GM18858 (cell line): Measurements from ENCODE around the gene PSD2.

Source experiments
- ATAC-seq: cut with Tn5 transposase; IDR thresholded peaks from one replicate; pipeline ENCODE4 v1.9.1; 2021; ENCODE audit not compliant: unreplicated experiment

Gene PSD2

GRCh38 chr5:139872851-139873794, 77.5 kb downstream of the PSD2 start:
- ATAC-seq: no peak

GRCh38 chr5:139875957-139876356, 80.3 kb downstream of the PSD2 start:
- ATAC-seq: no peak

GRCh38 chr5:139877129-139877597, 81.6 kb downstream of the PSD2 start:
- ATAC-seq: no peak

GRCh38 chr5:139878093-139878492, 82.5 kb downstream of the PSD2 start:
- no peak for ATAC-seq

GRCh38 chr5:139880416-139881142, 85.0 kb downstream of the PSD2 start:
- ATAC-seq: no peak

GRCh38 chr5:139881143-139881733, 85.6 kb downstream of the PSD2 start:
- ATAC-seq: no peak

- no peak for ATAC-seq
Measured at GRCh38 chr5:139882316-139882715, 86.7 kb downstream of the PSD2 start.

GRCh38 chr5:139882961-139883539, 87.4 kb downstream of the PSD2 start:
- ATAC-seq: no peak

- ATAC-seq: no peak
Measured at GRCh38 chr5:139884144-139884543, 88.5 kb downstream of the PSD2 start.

GRCh38 chr5:139884734-139885133, 89.1 kb downstream of the PSD2 start:
- ATAC-seq: no peak

- no peak for ATAC-seq
Measured at GRCh38 chr5:139885172-139885856, 89.7 kb downstream of the PSD2 start.

GRCh38 chr5:139885857-139886208, 90.2 kb downstream of the PSD2 start:
- ATAC-seq: no peak

GRCh38 chr5:139886213-139886612, 90.6 kb downstream of the PSD2 start:
- ATAC-seq: no peak

- ATAC-seq: no peak
Measured at GRCh38 chr5:139888370-139888769, 92.8 kb downstream of the PSD2 start.

GRCh38 chr5:139889410-139889809, 93.8 kb downstream of the PSD2 start:
- no peak for ATAC-seq

- no peak for ATAC-seq
Measured at GRCh38 chr5:139893873-139894272, 98.3 kb downstream of the PSD2 start.
